Panc1 (cell line): Measurements from ENCODE around the gene MOB1B. TPM values are rescaled to one million over a fixed set of nuclear protein-coding genes. Genes with fewer than 3 reads are reported as not detected.
"Not testable (repeated sequence)": the region's sequence is repeated elsewhere in the genome, so short reads cannot be mapped to it uniquely, and the experiment has no call there.

Experiments used
- ATAC-seq: fragments of 200-7000 bp; cut with Tn5 transposase; 2 replicates; pipeline ENCODE4 v1.9.1; 2020; ENCODE audit warnings: mild to moderate bottlenecking, moderate library complexity
- BruUV-seq: library from RNA; stranded (reverse); fragments of 400-500 nt; replicated peaks from 2 replicates; lab custom pipeline; 2021; lab: Mats Ljungman, UMichigan
- CTCF ChIA-PET: fragments of 300-600 bp; sonication (Branson Sonifier 250); formaldehyde crosslinking; loops from one replicate; lab custom pipeline; 2022; ENCODE audit warnings: antibody characterized with exemption; lab: Charles Lee
- POLR2A ChIA-PET: fragments of 300-600 bp; sonication (Branson Sonifier 250); formaldehyde crosslinking; loops from one replicate; lab custom pipeline; 2022; ENCODE audit warnings: antibody characterized with exemption; lab: Charles Lee
- DNase-seq: peaks from one replicate; pipeline ENCODE4 v3.0.0-alpha.2; 2010; ENCODE audit warnings: low read depth, low spot score
- H3K27ac ChIP-seq: 2 replicates; pipeline ENCODE4 v1.5.1; 2011; ENCODE audit warnings: mild to moderate bottlenecking, low read length, inconsistent platforms
- H3K27me3 ChIP-seq: fragments of 200-500 bp; sonication (Bioruptor generic); 2 replicates; pipeline ENCODE4 v1.6.0; 2014; ENCODE audit warnings: low read length, inconsistent platforms; ENCODE audit not compliant: control insufficient read depth, insufficient read depth
- H3K36me3 ChIP-seq: fragments of 200-500 bp; sonication (Bioruptor generic); 2 replicates; pipeline ENCODE4 v1.5.1; 2014; ENCODE audit warnings: inconsistent platforms, mild to moderate bottlenecking, low read length, moderate library complexity; ENCODE audit not compliant: control insufficient read depth, insufficient read depth
- H3K4me1 ChIP-seq: 2 replicates; pipeline ENCODE4 v1.5.1; 2011; ENCODE audit warnings: inconsistent platforms, mild to moderate bottlenecking, low read length, moderate library complexity; ENCODE audit not compliant: control insufficient read depth, insufficient read depth
- H3K4me3 ChIP-seq, 2 experiments: 2 replicates each; pipeline ENCODE4 v1.5.1; 2011 to 2012; ENCODE audit warnings: low read depth in 2 of 2, low read length in 2 of 2, mild to moderate bottlenecking in 2 of 2, inconsistent platforms in 1 of 2, moderate library complexity in 1 of 2
- H3K9me3 ChIP-seq: fragments of 200-500 bp; sonication (Bioruptor generic); 2 replicates; pipeline ENCODE4 v1.5.1; 2014; ENCODE audit warnings: low read depth, mild to moderate bottlenecking, inconsistent platforms, low read length, moderate library complexity; ENCODE audit not compliant: control insufficient read depth, insufficient read depth
- CTCF ChIP-seq: fragments of 450-650 bp; IDR thresholded peaks from 2 replicates; pipeline ENCODE4 v1.5.1; 2017; ENCODE audit warnings: mild to moderate bottlenecking
- POLR2AphosphoS5 ChIP-seq: IDR thresholded peaks from 2 replicates; pipeline ENCODE4 v1.6.1; 2012; ENCODE audit warnings: mild to moderate bottlenecking, low read depth, low read length, moderate library complexity
- REST ChIP-seq, 2 experiments: IDR thresholded peaks; 2 replicates each; pipeline ENCODE4 v1.6.1; 2011 to 2012; ENCODE audit warnings: low read depth in 2 of 2, control low read depth in 1 of 2, low read length in 1 of 2, mild to moderate bottlenecking in 1 of 2, moderate library complexity in 1 of 2; ENCODE audit not compliant: insufficient read depth in 1 of 2
- SIN3A ChIP-seq: IDR thresholded peaks from 2 replicates; pipeline ENCODE4 v1.6.1; 2012; ENCODE audit warnings: low read depth, mild to moderate bottlenecking, low read length, moderate library complexity, borderline replicate concordance; ENCODE audit not compliant: insufficient read depth
- TCF7L2 ChIP-seq: IDR thresholded peaks from 2 replicates; pipeline ENCODE4 v1.6.1; 2011; ENCODE audit warnings: mild to moderate bottlenecking, low read depth, low read length, inconsistent platforms
- in situ Hi-C: cut with HindIII; loops from 2 replicates; pipeline ENCODE4 v1.10.0; 2016; ENCODE audit warnings: low sequenced_read_pairs, low pct_unique_long_range_greater_than_20kb
- intact Hi-C: fragments of 100-400 bp; cut with micrococcal nuclease; formaldehyde crosslinking; loops from one replicate; pipeline ENCODE4 v1.10.0; 2022; ENCODE audit not compliant: unreplicated experiment
- total RNA-seq: library from RNA; stranded (reverse); gene quantifications from one replicate; pipeline ENCODE4 v1.2.1, GENCODE V29; 2021; ENCODE audit not compliant: unreplicated experiment

MOB1B gene
- total RNA-seq, 1 experiment from 2014 or later: 20.1 TPM

GRCh38 chr4:70895811-70896491 lies 6.2 kb upstream of the MOB1B start:
- Histone ChIP-seq H3K4me1 (no peaks in the 10 kb centered on the region), H3K9me3 (no peaks in the 10 kb centered on the region), H3K27me3 (no peaks in the 10 kb centered on the region), H3K27ac (no peak overlapping the region), H3K4me3 (no peak overlapping the region), H3K36me3 (no peaks in the 10 kb centered on the region)
- in situ Hi-C loops: no loop called here
- intact Hi-C loops: no loop called here
- no peak for TF ChIP-seq REST (IDR thresholded peaks at IDR 0.05; ENCODE audit: insufficient read depth in 1 of 2, low read depth in 2 of 2, low read length in 1 of 2)
- TF ChIP-seq POLR2AphosphoS5: no peak
- TF ChIP-seq SIN3A: no peak
- TF ChIP-seq TCF7L2: no peak
- no peak for TF ChIP-seq CTCF
- ChIA-PET CTCF (no interaction called here), POLR2A (no interaction called here)
- no peak for ATAC-seq
- DNase-seq: no peak
- no TSS peak for BruUV-seq

- DNase-seq, ATAC-seq, CTCF ChIA-PET, intact Hi-C loops, H3K36me3 ChIP-seq, H3K4me3 ChIP-seq, H3K9me3 ChIP-seq, H3K27ac ChIP-seq, H3K4me1 ChIP-seq, BruUV-seq, H3K27me3 ChIP-seq, in situ Hi-C loops, POLR2A ChIA-PET: not testable (repeated sequence)
Observed at GRCh38 chr4:70898581-70898980, 3.6 kb upstream of the MOB1B start.

- H3K27me3 ChIP-seq: no peaks in the 10 kb centered on the region
- H3K4me3 ChIP-seq: peak overlapping the region; percentile 70 to 85
- CTCF ChIA-PET: interaction anchor here (0.6 to 0.7 kb wide), 3 partner anchors 41 to 342 kb away, joined by 8 to 13 read pairs (median 10); no protein-coding TSS in a partner anchor
- TF ChIP-seq REST (IDR thresholded peaks at IDR 0.05; ENCODE audit: insufficient read depth in 1 of 2, low read depth in 2 of 2, low read length in 1 of 2): no peak
- no peak for TF ChIP-seq CTCF
- TF ChIP-seq SIN3A: no peak
- TF ChIP-seq POLR2AphosphoS5: no peak
- no peak for TF ChIP-seq TCF7L2
- in situ Hi-C loops (no loop called here), intact Hi-C loops (no loop called here)
- H3K4me1 ChIP-seq: no peaks in the 10 kb centered on the region
- peak overlapping the region; percentile 77 for H3K27ac ChIP-seq
- POLR2A ChIA-PET: no interaction called here
- DNase-seq: no peak
- H3K9me3 ChIP-seq: no peaks in the 10 kb centered on the region
- no peak for ATAC-seq
- no peaks in the 10 kb centered on the region; the same call in none of the 2 replicates for H3K36me3 ChIP-seq
- BruUV-seq: no TSS peak
Observed at GRCh38 chr4:70901607-70901983, 574 bp upstream of the MOB1B start.
